ENCODE data around the gene RTRAF. TPM values are rescaled to one million over a fixed set of nuclear protein-coding genes. Genes with fewer than 3 reads are reported as not detected.

The RTRAF gene
- total RNA-seq, 1 experiment from 2014 or later: 190 TPM

- Histone ChIP-seq H3K9me3 (ENCODE audit: control insufficient read depth in 1 of 2, insufficient read depth in 1 of 2, low read depth in 1 of 2, low read length in 2 of 2) (no peaks in the 10 kb centered on the region), H2AFZ (ENCODE audit: low read depth, low read length, poor library complexity, severe bottlenecking) (no peak overlapping the region), H3K4me3 (replicated peaks in 1 of 2; ENCODE audit: low read depth in 1 of 2, low read length in 2 of 2) (no peak overlapping the region), H3K9me2 (ENCODE audit: insufficient read depth) (no peaks in the 10 kb centered on the region), H3K4me2 (ENCODE audit: low read length) (no peak overlapping the region), H3K36me3 (ENCODE audit: control insufficient read depth in 1 of 2, insufficient read depth in 2 of 2, low read length in 2 of 2) (peaks cover 32 to 48% of the 10 kb centered on the region in 2 experiments), H3K79me2 (ENCODE audit: insufficient read depth, low read length) (peaks cover 86% of the 10 kb centered on the region), H4K20me1 (ENCODE audit: insufficient read depth) (0 out of 2 replicates have a peak, but pooled peaks cover 9% of the 10 kb centered on the region), H3K4me1 (ENCODE audit: control insufficient read depth in 1 of 2, insufficient read depth in 2 of 2, low read length in 2 of 2) (peaks cover 6 to 11% of the 10 kb centered on the region in 2 experiments), H3K9ac (ENCODE audit: low read length) (no peak overlapping the region), H3K27me3 (ENCODE audit: insufficient read depth, low read length) (no peaks in the 10 kb centered on the region), H3K27ac (ENCODE audit: low read depth, low read length) (no peak overlapping the region)
- RAD21 ChIA-PET (ENCODE audit: low non-redundant PET in 1 of 2, low total read pairs in 2 of 2, uncharacterized antibody in 2 of 2, unreplicated experiment in 2 of 2): no interaction called here
- TF ChIP-seq SRF (IDR thresholded peaks at IDR 0.05; ENCODE audit: low read depth): no peak
- TF ChIP-seq SP1 (IDR thresholded peaks at IDR 0.05; ENCODE audit: low read depth): no peak
- no peak for TF ChIP-seq POLR2AphosphoS5 (IDR thresholded peaks at IDR 0.05; ENCODE audit: low read depth, low read length)
- TF ChIP-seq CTCF (IDR thresholded peaks at IDR 0.05 in 2 of 3, conservative IDR thresholded peaks at IDR 0.05 in 1 of 3; ENCODE audit: borderline replicate concordance in 1 of 3, insufficient read depth in 1 of 3, low read depth in 2 of 3, low read length in 2 of 3): no peak
- TF ChIP-seq POLR2A (IDR thresholded peaks at IDR 0.05; ENCODE audit: borderline replicate concordance, extremely low read depth, insufficient read depth, insufficient read length): no peak
- TF ChIP-seq CEBPB (IDR thresholded peaks at IDR 0.05; ENCODE audit: low read depth): no peak
- TF ChIP-seq ZBTB33 (IDR thresholded peaks at IDR 0.05; ENCODE audit: extremely low read depth, insufficient replicate concordance, low read length): no peak
- POLR2A ChIA-PET: no interaction called here
- DNase-seq (ENCODE audit: low read depth, low spot score): no peak
- BruUV-seq (replicated peaks): no TSS peak
- CTCF ChIA-PET: no interaction called here
- intact Hi-C loops (cut with micrococcal nuclease): no loop called here
- ATAC-seq: no peak
Observed at GRCh38 chr14:51993285-51993920, 4.1 kb downstream of the RTRAF start.

Measured in HCT116 (cell line).